ENCODE data around the gene FILIP1L. TPM values are rescaled to one million over a fixed set of nuclear protein-coding genes. Genes with fewer than 3 reads are reported as not detected.

FILIP1L gene
- total RNA-seq, 1 experiment from 2014 or later: 0.07 TPM

DNA sequence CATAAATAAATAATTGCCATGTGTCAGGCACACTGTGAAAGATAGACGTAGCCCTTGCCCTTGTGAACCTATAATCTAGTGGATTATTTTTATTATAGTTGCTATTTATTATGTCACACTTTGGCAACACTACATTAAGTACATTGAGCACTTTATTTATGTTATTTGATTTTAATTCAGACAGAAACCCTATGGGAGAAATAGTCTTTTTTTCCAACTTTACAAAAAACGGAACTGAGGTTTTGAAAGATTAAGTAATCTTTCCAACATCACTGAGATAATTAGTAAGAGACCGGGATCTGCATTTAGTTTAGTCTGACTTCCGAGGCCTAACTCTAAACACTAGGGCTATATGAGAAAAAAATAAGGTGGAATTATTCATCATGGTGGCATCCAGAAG is 2.8 kb upstream of the FILIP1L start:
- Histone ChIP-seq H4K91ac (ENCODE audit: insufficient read length, low read depth, low read length) (no peak overlapping the region), H2BK15ac (ENCODE audit: low read depth, low read length) (no peak overlapping the region), H4K8ac (replicated peaks; ENCODE audit: insufficient read length, low read depth, low read length) (no peak overlapping the region), H4K5ac (ENCODE audit: insufficient read length, low read depth, low read length) (no peak overlapping the region), H3K79me2 (ENCODE audit: insufficient read depth, low read length) (no peaks in the 10 kb centered on the region), H3K23me2 (ENCODE audit: insufficient read length, low read depth, low read length, poor library complexity, severe bottlenecking) (no peaks in the 10 kb centered on the region), H4K20me1 (ENCODE audit: control insufficient read depth, insufficient read depth, insufficient read length) (no peaks in the 10 kb centered on the region), H2AK5ac (ENCODE audit: insufficient read length, low read length) (no peak overlapping the region), H3K56ac (ENCODE audit: insufficient read length, low read depth, low read length) (no peak overlapping the region), H3K18ac (ENCODE audit: insufficient read length, low read depth, low read length) (no peak overlapping the region), H3K4me2 (ENCODE audit: insufficient read depth, insufficient read length, low read length) (no peak overlapping the region), H3K27ac (ENCODE audit: insufficient read length, low read depth, low read length) (no peak overlapping the region), H3K27me3 (ENCODE audit: insufficient read depth, low read length) (no peaks in the 10 kb centered on the region), H3K9me3 (ENCODE audit: control insufficient read depth, low read depth, low read length) (no peaks in the 10 kb centered on the region), H2AFZ (ENCODE audit: low read length) (no peak overlapping the region), H2BK5ac (ENCODE audit: insufficient read length, low read length) (no peak overlapping the region), H3T11ph (ENCODE audit: low read length) (no peak overlapping the region), H3K79me1 (ENCODE audit: insufficient read depth, low read depth, low read length, poor library complexity, severe bottlenecking) (no peaks in the 10 kb centered on the region), H3K4ac (ENCODE audit: low read depth, low read length) (no peak overlapping the region), H3K14ac (ENCODE audit: insufficient read depth, low read length) (no peak overlapping the region), H3K23ac (ENCODE audit: insufficient read length, low read depth, low read length) (no peak overlapping the region), H2BK20ac (ENCODE audit: low read depth, low read length, poor library complexity, severe bottlenecking) (no peak overlapping the region), H2BK12ac (ENCODE audit: insufficient read length, low read depth, low read length) (no peak overlapping the region), H3K9ac (ENCODE audit: extremely low read depth, insufficient read length, low read length) (no peak overlapping the region), H3K4me1 (ENCODE audit: insufficient read depth, low read length) (no peaks in the 10 kb centered on the region), H2BK120ac (ENCODE audit: low read depth, low read length, poor library complexity, severe bottlenecking) (no peak overlapping the region)
- DNase-seq: no peak
- Mint-ChIP-seq H3K9me3 (peaks cover 0 to 3% of the 10 kb centered on the region in 2 experiments; a peak in 1 of 5 replicates), H3K36me3 (ENCODE audit: insufficient read depth in 1 of 3, low read depth in 3 of 3) (peaks cover 0 to 4% (median 0%) of the 10 kb centered on the region in 3 experiments; a peak in 1 of 7 replicates), H3K4me3 (no peak overlapping the region), H3K27me3 (ENCODE audit: low read depth) (no peaks in the 10 kb centered on the region), H3K4me1 (peaks cover 2 to 5% of the 10 kb centered on the region in 2 experiments; a peak in 2 of 4 replicates), H3K27ac (no peak overlapping the region)
- WGBS (ENCODE audit: extremely low coverage, insufficient read length, low lambda C conversion rate): no CpG with 5 or more reads among the region's 4 CpGs
- TF ChIP-seq, protein P1, sequence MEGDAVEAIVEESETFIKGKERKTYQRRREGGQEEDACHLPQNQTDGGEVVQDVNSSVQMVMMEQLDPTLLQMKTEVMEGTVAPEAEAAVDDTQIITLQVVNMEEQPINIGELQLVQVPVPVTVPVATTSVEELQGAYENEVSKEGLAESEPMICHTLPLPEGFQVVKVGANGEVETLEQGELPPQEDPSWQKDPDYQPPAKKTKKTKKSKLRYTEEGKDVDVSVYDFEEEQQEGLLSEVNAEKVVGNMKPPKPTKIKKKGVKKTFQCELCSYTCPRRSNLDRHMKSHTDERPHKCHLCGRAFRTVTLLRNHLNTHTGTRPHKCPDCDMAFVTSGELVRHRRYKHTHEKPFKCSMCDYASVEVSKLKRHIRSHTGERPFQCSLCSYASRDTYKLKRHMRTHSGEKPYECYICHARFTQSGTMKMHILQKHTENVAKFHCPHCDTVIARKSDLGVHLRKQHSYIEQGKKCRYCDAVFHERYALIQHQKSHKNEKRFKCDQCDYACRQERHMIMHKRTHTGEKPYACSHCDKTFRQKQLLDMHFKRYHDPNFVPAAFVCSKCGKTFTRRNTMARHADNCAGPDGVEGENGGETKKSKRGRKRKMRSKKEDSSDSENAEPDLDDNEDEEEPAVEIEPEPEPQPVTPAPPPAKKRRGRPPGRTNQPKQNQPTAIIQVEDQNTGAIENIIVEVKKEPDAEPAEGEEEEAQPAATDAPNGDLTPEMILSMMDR (conservative IDR thresholded peaks at IDR 0.05): no peak
